IPS-18c (cell line): ENCODE measurements around the gene P2RY8.
"Not testable (repeated sequence)": the region's sequence is repeated elsewhere in the genome, so short reads cannot be mapped to it uniquely, and the experiment has no call there.

Experiments used
- H3K4me3 ChIP-seq: 2 replicates; pipeline ENCODE4 v1.7.0; 2013; ENCODE audit warnings: low read depth, mild to moderate bottlenecking, low read length, moderate library complexity; ENCODE audit not compliant: insufficient read depth
- H3K9me3 ChIP-seq: one replicate; pipeline ENCODE4 v1.6.1; 2013; ENCODE audit warnings: mild to moderate bottlenecking, low read length, moderate library complexity; ENCODE audit not compliant: control insufficient read depth, insufficient read depth

P2RY8 gene

GRCh38 chrX:1462596-1463251 lies 74.3 kb downstream of the P2RY8 start:
- H3K4me3 ChIP-seq: no peak overlapping the region
- H3K9me3 ChIP-seq: no peaks in the 10 kb centered on the region

- Histone ChIP-seq H3K9me3 (no peaks in the 10 kb centered on the region), H3K4me3 (no peak overlapping the region)
Observed at GRCh38 chrX:1462110-1462509, 74.9 kb downstream of the P2RY8 start.

- no peak overlapping the region for H3K4me3 ChIP-seq
Observed at GRCh38 chrX:1455948-1456280, 81.1 kb downstream of the P2RY8 start.

GRCh38 chrX:1453951-1454785 lies 82.8 kb downstream of the P2RY8 start:
- Histone ChIP-seq H3K9me3 (peaks cover 4% of the 10 kb centered on the region), H3K4me3 (no peak overlapping the region)

More at GRCh38 chrX:1455948-1456280, 81.1 kb downstream of the P2RY8 start:
- peaks cover 3% of the 10 kb centered on the region for H3K9me3 ChIP-seq

- Histone ChIP-seq H3K9me3 (peaks cover 11% of the 10 kb centered on the region), H3K4me3 (peak overlapping the region; percentile 63)
Observed at GRCh38 chrX:1453395-1453783, 83.6 kb downstream of the P2RY8 start.

- Histone ChIP-seq H3K4me3 (peak within 1 kb of the TSS; percentile 89), H3K9me3 (peaks cover 13% of the 10 kb centered on the region)
Observed at GRCh38 chrX:1452516-1453394, 84.2 kb downstream of the P2RY8 start, which contains the start of gene ASMTL. Gene ASMTL, minus strand, starts transcription at chrX:1452909. Its CDS starts 69 bp downstream, at chrX:1452840.

- Histone ChIP-seq H3K4me3 (peak overlapping the region; percentile 89), H3K9me3 (peaks cover 13% of the 10 kb centered on the region)
Observed at GRCh38 chrX:1451661-1452515, 85.1 kb downstream of the P2RY8 start.

GRCh38 chrX:1451251-1451660 lies 85.7 kb downstream of the P2RY8 start:
- peaks cover 13% of the 10 kb centered on the region for H3K9me3 ChIP-seq
- H3K4me3 ChIP-seq: peak overlapping the region; percentile 89; the same call in 1 of the 2 replicates

- peak overlapping the region; percentile 9 for H3K4me3 ChIP-seq
- peaks cover 10% of the 10 kb centered on the region for H3K9me3 ChIP-seq
Observed at GRCh38 chrX:1450361-1451161, 86.4 kb downstream of the P2RY8 start.

- Histone ChIP-seq H3K9me3 (peaks cover 12% of the 10 kb centered on the region), H3K4me3 (no peak overlapping the region; the same call in 1 of the 2 replicates)
Observed at GRCh38 chrX:1449823-1450149, 87.2 kb downstream of the P2RY8 start.

- Histone ChIP-seq H3K9me3 (peaks cover 12% of the 10 kb centered on the region), H3K4me3 (no peak overlapping the region; the same call in 1 of the 2 replicates)
Observed at GRCh38 chrX:1449036-1449822, 87.8 kb downstream of the P2RY8 start.

GRCh38 chrX:1448573-1449001 lies 88.4 kb downstream of the P2RY8 start:
- peaks cover 12% of the 10 kb centered on the region for H3K9me3 ChIP-seq
- not testable (repeated sequence) for H3K4me3 ChIP-seq

GRCh38 chrX:1447969-1448572 lies 88.9 kb downstream of the P2RY8 start:
- not testable (repeated sequence) for H3K4me3 ChIP-seq
- H3K9me3 ChIP-seq: peaks cover 12% of the 10 kb centered on the region

- H3K9me3 ChIP-seq: peaks cover 12% of the 10 kb centered on the region
- H3K4me3 ChIP-seq: not testable (repeated sequence)
Observed at GRCh38 chrX:1446984-1447968, 89.7 kb downstream of the P2RY8 start.
